Measurements from ENCODE around the gene EHD4. TPM values are rescaled to one million over a fixed set of nuclear protein-coding genes. Genes with fewer than 3 reads are reported as not detected.

The EHD4 gene
- total RNA-seq, 1 experiment from 2014 or later = 20.2 TPM

DNA sequence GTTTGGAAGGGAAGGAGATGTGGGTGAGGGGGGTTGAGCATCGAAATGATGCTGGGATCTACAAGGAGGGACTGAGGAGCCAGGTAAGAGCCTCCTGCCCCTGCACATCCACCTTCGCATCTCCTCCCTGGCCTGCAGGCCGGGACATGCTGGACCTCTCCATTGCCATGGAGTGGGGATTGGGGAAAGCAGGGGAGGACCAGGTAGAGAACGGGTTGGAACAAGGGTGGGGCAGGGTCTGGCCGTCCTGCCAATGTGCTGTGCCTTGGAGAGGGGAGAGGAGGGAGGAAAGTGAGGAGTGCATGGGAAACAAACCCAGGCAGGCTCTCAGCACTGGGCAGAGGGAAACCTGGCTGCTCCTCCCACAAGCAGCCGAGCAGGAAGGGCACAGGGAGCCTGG, 123.2 kb downstream of the EHD4 start:
- no peak for DNase-seq
- no peak overlapping the region for H3K4me3 Mint-ChIP-seq (ENCODE audit: low read depth, unreplicated experiment)
- CTCF ChIA-PET = no interaction called here
- no peaks in the 10 kb centered on the region for H3K27me3 Mint-ChIP-seq (ENCODE audit: unreplicated experiment)
- H3K27ac Mint-ChIP-seq (ENCODE audit: unreplicated experiment) = no peak overlapping the region
- H3K4me1 Mint-ChIP-seq (ENCODE audit: low read depth, unreplicated experiment) = no peaks in the 10 kb centered on the region
- intact Hi-C loops (cut with micrococcal nuclease; ENCODE audit: unreplicated experiment) = no loop called here
- no peaks in the 10 kb centered on the region for H3K9me3 Mint-ChIP-seq (ENCODE audit: low read depth, unreplicated experiment)
- TF ChIP-seq, protein P1, sequence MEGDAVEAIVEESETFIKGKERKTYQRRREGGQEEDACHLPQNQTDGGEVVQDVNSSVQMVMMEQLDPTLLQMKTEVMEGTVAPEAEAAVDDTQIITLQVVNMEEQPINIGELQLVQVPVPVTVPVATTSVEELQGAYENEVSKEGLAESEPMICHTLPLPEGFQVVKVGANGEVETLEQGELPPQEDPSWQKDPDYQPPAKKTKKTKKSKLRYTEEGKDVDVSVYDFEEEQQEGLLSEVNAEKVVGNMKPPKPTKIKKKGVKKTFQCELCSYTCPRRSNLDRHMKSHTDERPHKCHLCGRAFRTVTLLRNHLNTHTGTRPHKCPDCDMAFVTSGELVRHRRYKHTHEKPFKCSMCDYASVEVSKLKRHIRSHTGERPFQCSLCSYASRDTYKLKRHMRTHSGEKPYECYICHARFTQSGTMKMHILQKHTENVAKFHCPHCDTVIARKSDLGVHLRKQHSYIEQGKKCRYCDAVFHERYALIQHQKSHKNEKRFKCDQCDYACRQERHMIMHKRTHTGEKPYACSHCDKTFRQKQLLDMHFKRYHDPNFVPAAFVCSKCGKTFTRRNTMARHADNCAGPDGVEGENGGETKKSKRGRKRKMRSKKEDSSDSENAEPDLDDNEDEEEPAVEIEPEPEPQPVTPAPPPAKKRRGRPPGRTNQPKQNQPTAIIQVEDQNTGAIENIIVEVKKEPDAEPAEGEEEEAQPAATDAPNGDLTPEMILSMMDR (IDR thresholded peaks at IDR 0.05; ENCODE audit: unreplicated experiment) = no peak
- peaks cover 5% of the 10 kb centered on the region for H3K36me3 Mint-ChIP-seq (ENCODE audit: insufficient read depth, unreplicated experiment)
- no TSS peak for BruUV-seq (replicated peaks)

DNA sequence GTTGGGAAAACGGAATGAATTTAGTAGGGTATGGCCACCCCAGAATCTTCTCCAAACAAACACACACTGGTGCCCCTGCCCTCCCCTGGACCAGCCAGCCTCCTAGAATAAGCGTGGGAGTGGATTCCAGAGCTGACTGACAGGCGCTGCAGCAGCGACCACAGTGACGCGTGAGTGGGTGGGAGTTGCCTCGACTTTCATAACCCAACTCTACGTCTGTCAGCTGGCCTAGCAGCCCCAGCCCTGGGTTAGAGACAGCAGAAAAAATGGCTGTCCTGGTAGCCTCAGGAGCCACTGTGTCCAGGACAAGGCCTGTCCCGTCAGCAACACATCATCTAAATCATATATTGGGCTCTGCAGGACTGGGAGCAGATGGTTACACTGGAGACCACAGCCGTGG, 123.7 kb downstream of the EHD4 start:
- peaks cover 5% of the 10 kb centered on the region for H3K36me3 Mint-ChIP-seq (ENCODE audit: insufficient read depth, unreplicated experiment)
- no peak overlapping the region for H3K27ac Mint-ChIP-seq (ENCODE audit: unreplicated experiment)
- TF ChIP-seq, protein P1 (IDR thresholded peaks at IDR 0.05; ENCODE audit: unreplicated experiment) = no peak
- no peaks in the 10 kb centered on the region for H3K27me3 Mint-ChIP-seq (ENCODE audit: unreplicated experiment)
- no peaks in the 10 kb centered on the region for H3K9me3 Mint-ChIP-seq (ENCODE audit: low read depth, unreplicated experiment)
- CTCF ChIA-PET = no interaction called here
- intact Hi-C loops (cut with micrococcal nuclease; ENCODE audit: unreplicated experiment) = no loop called here
- no peaks in the 10 kb centered on the region for H3K4me1 Mint-ChIP-seq (ENCODE audit: low read depth, unreplicated experiment)
- DNase-seq = no peak
- no TSS peak for BruUV-seq (replicated peaks)
- no peak overlapping the region for H3K4me3 Mint-ChIP-seq (ENCODE audit: low read depth, unreplicated experiment)

- H3K9me3 Mint-ChIP-seq (ENCODE audit: low read depth, unreplicated experiment) = no peaks in the 10 kb centered on the region
- BruUV-seq (replicated peaks) = no TSS peak
- no peaks in the 10 kb centered on the region for H3K27me3 Mint-ChIP-seq (ENCODE audit: unreplicated experiment)
- TF ChIP-seq, protein P1 (IDR thresholded peaks at IDR 0.05; ENCODE audit: unreplicated experiment) = no peak
- no peak for DNase-seq
- H3K27ac Mint-ChIP-seq (ENCODE audit: unreplicated experiment) = no peak overlapping the region
- H3K4me1 Mint-ChIP-seq (ENCODE audit: low read depth, unreplicated experiment) = no peaks in the 10 kb centered on the region
- CTCF ChIA-PET = no interaction called here
- intact Hi-C loops (cut with micrococcal nuclease; ENCODE audit: unreplicated experiment) = no loop called here
- no peak overlapping the region for H3K4me3 Mint-ChIP-seq (ENCODE audit: low read depth, unreplicated experiment)
- H3K36me3 Mint-ChIP-seq (ENCODE audit: insufficient read depth, unreplicated experiment) = peaks cover 5% of the 10 kb centered on the region
Measured at GRCh38 chr15:41847981-41848380, 124.4 kb downstream of the EHD4 start.

GRCh38 chr15:41847206-41847605, 125.2 kb downstream of the EHD4 start:
- no peak overlapping the region for H3K27ac Mint-ChIP-seq (ENCODE audit: unreplicated experiment)
- no peak for DNase-seq
- TF ChIP-seq, protein P1 (IDR thresholded peaks at IDR 0.05; ENCODE audit: unreplicated experiment) = no peak
- H3K9me3 Mint-ChIP-seq (ENCODE audit: low read depth, unreplicated experiment) = no peaks in the 10 kb centered on the region
- BruUV-seq (replicated peaks) = no TSS peak
- H3K4me1 Mint-ChIP-seq (ENCODE audit: low read depth, unreplicated experiment) = no peaks in the 10 kb centered on the region
- no peak overlapping the region for H3K4me3 Mint-ChIP-seq (ENCODE audit: low read depth, unreplicated experiment)
- no peaks in the 10 kb centered on the region for H3K27me3 Mint-ChIP-seq (ENCODE audit: unreplicated experiment)
- no peaks in the 10 kb centered on the region for H3K36me3 Mint-ChIP-seq (ENCODE audit: insufficient read depth, unreplicated experiment)
- intact Hi-C loops (cut with micrococcal nuclease; ENCODE audit: unreplicated experiment) = no loop called here
- CTCF ChIA-PET = no interaction called here

Small RNA genes within 50 kb of the gene (microRNA-seq; reads per million reads assigned to microRNA genes)
- not detected for gene MIR4310

Other genes starting within 250 kb of the EHD4 start
- 9.9 and 11.3 TPM in 2 replicates for gene MAPKBP1, start 198.1 kb downstream of the EHD4 start, total RNA-seq (2022)
- gene JMJD7, start 144.5 kb downstream of the EHD4 start, total RNA-seq (2022) = 9.4 and 9.7 TPM in 2 replicates
- 4.1 and 6.8 TPM in 2 replicates for gene PLA2G4B, start 133.7 kb downstream of the EHD4 start, total RNA-seq (2022)
- 0.64 and 0.69 TPM in 2 replicates for gene SPTBN5, start 78.5 kb downstream of the EHD4 start, total RNA-seq (2022)
- 0.09 TPM in 1 of 2 replicates, not detected in the other for gene PLA2G4E, start 48.5 kb upstream of the EHD4 start, total RNA-seq (2022)
- not detected in 2 replicates for gene PLA2G4D, start 122.0 kb upstream of the EHD4 start, total RNA-seq (2022)
- 0.87 and 2.0 TPM in 2 replicates for gene PLA2G4F, start 184.1 kb upstream of the EHD4 start, total RNA-seq (2022)
- gene VPS39, start 235.7 kb upstream of the EHD4 start, total RNA-seq (2022) = 32.5 and 34.6 TPM in 2 replicates

All from Calu3 (cell line).